Measurements from ENCODE around the gene ECE2. TPM values are rescaled to one million over a fixed set of nuclear protein-coding genes. Genes with fewer than 3 reads are reported as not detected.
"Not testable (repeated sequence)": the region's sequence is repeated elsewhere in the genome, so short reads cannot be mapped to it uniquely, and the experiment has no call there.

ECE2 gene
- total RNA-seq, 1 experiment from 2014 or later: not detected

DNA sequence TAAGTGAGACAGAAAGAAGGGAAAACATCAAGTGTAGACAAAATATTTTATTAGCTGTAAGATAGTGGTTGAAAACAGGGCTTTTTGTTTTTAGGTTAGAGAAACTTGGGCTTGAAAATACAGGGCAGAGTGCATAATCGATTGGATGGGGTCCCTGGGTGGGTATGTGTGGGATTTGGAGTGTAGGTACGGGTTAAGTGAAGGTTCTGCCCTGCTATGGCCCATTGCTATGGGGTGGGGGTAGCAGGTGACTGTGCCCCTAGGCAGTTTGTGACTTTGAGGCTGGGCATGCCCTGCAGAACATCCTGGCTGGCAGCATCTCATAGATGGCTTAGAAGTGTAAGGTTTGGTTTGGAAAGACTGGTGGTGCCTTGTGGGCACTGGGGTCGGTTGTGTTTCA lies 57.9 kb downstream of the ECE2 start:
- DNase-seq (ENCODE audit: extremely low read depth, low read depth): no peak

DNA sequence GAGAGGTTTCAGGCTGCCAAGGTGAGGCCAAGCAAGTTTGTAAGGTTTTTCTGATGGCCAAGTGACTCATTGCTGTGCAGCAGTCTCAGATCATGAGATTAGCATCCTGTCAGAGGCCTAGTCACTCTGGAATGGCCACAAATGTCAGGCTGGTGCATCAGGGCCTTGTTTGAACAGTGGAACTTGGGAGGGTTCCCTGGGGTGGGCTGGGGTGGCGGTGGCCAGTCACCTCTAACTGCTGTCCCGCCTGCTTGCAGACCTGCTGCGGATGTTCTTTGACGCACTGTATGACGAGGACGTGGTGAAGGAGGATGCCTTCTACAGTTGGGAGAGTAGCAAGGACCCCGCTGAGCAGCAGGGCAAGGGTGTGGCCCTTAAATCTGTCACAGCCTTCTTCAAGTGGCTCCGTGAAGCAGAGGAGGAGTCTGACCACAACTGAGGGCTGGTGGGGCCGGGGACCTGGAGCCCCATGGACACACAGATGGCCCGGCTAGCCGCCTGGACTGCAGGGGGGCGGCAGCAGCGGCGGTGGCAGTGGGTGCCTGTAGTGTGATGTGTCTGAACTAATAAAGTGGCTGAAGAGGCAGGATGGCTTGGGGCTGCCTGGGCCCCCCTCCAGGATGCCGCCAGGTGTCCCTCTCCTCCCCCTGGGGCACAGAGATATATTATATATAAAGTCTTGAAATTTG lies 58.8 kb downstream of the ECE2 start:
- no peak for DNase-seq (ENCODE audit: extremely low read depth, low read depth)

DNA sequence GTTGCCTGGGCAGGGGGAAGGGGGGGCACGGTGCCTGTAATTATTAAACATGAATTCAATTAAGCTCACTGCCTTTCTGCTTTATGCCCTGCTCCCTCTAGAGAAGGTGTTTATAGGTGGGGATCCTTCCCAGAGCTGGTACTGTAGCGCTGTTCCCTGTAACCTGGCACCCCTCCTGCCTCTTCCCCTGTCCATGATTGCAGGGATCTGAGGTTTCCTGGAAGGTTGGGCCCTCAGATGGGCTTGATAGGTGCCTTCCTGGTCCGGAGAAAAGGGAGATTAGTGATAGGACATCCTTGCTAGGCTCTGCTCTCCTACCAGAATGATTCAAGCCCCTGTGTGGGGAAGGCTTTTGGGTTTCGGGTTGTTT lies 59.5 kb downstream of the ECE2 start:
- no peak for DNase-seq (ENCODE audit: extremely low read depth, low read depth)

DNA sequence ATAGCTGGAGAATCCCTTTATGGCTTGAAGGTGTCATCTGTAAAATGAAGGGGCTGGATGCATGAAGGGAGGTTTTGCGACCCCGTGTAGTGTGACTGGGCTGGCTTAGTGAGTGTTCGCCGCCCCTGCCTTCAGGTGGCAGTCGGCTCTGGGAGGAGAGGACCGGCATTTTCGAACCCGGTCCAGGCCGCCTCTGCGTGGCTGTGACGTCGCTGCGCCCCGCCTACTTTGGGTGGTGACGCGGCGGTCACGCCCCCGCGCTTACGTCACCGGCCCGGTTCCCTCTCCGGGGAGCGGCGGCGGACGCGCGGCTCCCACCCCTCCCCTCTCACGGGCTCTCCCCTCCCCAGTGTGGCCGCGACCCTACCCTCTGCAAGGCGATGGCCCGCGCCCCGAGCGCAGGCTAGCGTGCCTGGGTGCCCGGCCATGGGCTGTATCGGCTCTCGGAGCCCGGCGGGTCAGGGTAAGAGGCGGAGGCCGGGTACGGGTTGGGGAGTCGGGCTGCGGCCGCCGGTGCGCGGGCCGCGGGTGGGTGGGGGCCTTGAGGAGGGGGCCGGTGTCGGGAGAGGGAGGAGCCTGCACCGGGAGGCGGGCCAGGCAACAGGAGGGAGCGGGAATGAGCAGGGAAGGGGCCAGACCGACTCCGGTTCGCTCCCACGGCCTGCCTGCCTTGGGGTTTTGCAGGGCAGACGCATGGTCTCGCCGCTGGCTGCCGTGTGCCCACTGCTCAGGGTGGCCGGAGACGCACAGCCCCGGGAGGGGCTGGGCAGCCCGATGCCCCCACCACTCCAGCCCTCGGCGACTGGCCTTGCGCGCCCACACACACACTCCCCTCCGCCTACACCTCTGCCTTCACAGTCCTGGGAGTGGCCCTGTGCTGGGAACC lies 60.1 kb downstream of the ECE2 start:
- DNase-seq (ENCODE audit: extremely low read depth, low read depth): peak; percentile 50

DNA sequence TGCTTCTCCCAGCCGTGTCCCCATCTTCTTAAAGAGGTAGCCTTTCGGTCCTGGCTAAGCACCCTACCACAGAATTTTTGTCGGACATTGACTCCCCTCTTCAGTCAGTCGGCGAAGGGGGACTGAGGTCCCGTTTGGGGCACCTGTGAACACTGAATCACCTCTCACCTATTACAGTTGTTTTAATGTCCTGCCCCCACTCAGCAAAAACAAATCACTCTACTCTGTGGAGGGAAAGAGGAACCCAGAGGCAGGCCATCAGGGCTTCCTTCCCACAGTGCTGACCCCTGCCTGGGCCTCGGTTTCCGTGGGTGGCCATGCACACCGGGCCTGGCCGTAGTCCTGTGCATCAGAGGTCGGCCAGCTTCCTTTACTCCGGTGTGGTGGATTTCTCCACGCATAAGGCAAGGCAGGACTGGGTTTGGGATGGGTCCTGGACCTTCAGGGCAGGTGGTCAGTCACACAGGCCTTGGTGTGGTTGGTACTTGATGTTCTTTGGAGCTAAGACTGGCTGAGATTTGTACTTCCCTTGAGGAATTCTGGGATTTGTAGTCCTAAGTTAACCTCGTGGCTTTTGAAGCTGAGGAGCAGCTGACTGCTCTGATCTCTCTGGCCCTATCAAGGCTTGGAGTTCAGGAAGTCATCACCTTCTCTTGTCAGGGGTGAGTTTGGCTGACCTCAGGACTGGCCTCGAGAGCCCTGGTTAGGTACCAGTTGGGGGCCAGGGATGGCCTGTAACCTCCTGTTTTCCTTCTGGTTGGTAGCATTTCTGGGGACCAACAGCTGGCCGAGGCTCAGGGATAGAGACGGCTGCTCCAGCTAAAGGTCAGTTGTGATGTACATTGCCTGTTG lies 61.0 kb downstream of the ECE2 start:
- no peak for DNase-seq (ENCODE audit: extremely low read depth, low read depth)

DNA sequence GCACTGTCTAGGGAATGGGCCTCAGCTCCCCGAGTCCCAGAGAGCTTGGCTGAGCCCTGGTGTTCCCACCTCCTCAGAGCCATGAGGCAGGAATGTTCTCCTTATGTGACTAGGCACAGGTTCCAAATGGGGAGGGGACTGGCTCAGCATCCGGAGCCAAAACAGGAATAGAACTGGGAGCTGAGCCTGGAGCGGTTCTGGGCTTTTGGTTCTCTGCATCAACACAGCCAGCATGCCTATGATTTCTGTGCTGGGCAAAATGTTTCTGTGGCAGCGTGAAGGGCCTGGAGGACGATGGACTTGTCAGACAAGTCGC lies 61.5 kb downstream of the ECE2 start, which contains the start of gene FAM131A:
FAM131A (plus strand) TSS at position 202 of the 316 bp plus-strand sequence; CDS start at position 233, 31 bp downstream.
- no peak for DNase-seq (ENCODE audit: extremely low read depth, low read depth)

DNA sequence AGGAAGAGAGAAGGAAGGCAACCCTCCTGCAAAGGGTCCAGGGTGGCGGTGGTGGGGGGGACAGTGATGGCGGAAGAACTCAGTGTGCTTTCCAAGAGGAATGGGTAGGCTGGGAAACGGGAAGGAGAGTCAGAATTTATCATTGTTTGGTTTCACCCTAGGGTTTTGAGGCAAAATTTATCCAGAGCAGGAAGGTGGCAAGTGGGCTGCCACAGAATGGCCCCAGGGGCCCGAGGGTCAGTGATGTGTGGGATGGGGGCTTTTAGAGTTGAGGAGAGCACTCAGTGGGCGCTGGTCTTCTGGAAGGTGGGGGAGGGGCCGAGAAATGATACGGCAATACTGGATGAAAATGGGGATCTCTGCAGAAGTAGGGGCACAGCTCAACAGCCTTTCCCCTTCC lies 62.2 kb downstream of the ECE2 start:
- DNase-seq (ENCODE audit: extremely low read depth, low read depth): no peak

DNA sequence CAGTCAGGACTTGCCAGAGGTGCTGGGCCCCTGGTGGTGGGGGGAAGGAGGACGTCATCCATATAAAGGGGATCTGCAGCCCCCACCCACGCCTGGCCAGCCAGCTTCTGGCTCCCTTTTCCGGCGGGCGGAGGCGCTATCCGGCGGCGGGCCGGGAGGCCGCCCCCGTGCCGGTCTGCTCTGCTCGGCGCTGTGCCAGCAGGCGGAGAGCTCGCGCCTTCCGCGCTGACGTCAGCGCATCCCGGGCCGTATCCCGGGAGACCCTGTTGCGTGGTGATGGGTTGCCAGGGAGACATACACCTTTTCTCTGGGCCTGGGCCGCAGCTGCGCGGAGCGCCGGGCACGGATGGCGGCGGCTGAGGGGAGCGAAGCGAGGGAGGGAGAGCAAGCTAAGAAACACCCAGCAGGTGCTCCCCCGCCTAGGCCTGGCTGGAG lies 62.7 kb downstream of the ECE2 start:
- DNase-seq (ENCODE audit: extremely low read depth, low read depth): no peak

DNA sequence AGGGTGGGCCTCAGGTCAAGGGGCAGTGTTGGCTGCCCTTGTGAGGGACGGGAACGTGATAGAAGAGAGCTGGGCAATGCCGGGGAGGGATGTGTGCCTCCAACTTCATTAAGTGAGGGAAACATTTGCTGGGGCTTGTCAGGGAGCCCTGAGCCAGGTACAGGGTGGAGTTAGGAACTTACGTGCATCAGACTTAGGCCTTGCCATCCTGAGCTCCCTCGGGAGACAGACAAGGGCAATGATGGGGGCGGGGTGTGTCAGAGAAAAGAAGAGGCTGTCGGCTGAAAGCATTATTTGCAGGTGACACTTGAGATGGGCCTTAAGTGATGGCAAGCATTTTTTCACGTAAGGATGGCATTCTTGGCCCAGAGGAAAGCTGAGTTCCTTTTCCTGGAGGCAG lies 63.2 kb downstream of the ECE2 start:
- no peak for DNase-seq (ENCODE audit: extremely low read depth, low read depth)

DNA sequence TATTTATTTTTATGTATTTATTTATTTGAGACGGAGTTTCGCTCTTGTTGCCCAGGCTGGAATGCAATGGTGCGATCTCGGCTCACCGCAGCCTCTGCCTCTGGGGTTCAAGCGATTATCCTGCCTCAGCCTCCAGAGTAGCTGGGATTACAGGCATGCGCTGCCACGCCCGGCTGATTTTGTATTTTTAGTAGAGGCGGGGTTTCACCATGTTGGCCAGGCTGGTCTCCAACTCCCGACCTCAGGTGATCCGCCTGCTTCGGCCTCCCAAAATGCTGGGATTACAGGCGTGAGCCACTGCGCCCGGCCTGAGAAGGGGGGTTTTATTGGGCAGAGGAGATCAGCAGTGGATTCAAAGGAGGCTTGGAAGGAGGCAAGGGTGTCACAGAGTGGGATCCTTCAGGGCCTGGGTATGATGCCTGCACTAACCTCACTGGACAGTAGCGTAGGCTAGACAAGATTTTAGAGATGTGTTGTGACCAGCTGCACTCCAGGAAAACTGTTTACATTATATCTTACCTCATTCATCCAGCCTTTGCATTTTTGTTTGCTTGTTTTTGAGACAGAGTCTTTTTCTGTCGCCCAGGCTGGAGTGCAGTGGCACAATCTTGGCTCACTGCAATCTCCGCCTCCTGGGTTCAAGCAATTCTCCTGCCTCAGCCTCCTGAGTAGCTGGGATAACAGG lies 63.8 kb downstream of the ECE2 start:
- DNase-seq (ENCODE audit: extremely low read depth, low read depth): not testable (repeated sequence)

DNA sequence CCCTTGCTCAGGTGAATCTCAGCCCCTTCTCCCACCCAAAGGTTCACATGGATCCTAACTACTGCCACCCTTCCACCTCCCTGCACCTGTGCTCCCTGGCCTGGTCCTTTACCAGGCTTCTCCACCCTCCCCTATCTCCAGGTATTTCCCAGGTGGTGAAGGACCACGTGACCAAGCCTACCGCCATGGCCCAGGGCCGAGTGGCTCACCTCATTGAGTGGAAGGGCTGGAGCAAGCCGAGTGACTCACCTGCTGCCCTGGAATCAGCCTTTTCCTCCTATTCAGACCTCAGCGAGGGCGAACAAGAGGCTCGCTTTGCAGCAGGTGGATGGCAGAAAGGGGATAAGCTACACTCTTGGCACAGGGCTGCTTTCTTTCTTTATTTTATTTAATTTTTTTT lies 66.1 kb downstream of the ECE2 start:
- DNase-seq (ENCODE audit: extremely low read depth, low read depth): no peak

Small RNA genes within 50 kb of the gene (small RNA-seq; reads per million reads assigned to genes)
- 0 reads per million in 2 experiments for gene MIR1224
- 46.2 to 420 reads per million in 2 experiments for gene SNORD66

Other genes with a start within 250 kb of the ECE2 start
- gene HTR3D, start 244.3 kb upstream of the ECE2 start, total RNA-seq (2014; rRNA removed; shearing (Covaris generic)): not detected in 2 replicates
- gene HTR3C, start 223.0 kb upstream of the ECE2 start, total RNA-seq (2014; rRNA removed; shearing (Covaris generic)): not detected in 2 replicates
- gene HTR3E, start 179.0 kb upstream of the ECE2 start, total RNA-seq (2014; rRNA removed; shearing (Covaris generic)): not detected in 2 replicates
- 32.0 and 33.3 TPM in 2 replicates for gene EIF2B5, start 140.7 kb upstream of the ECE2 start, total RNA-seq (2014; rRNA removed; shearing (Covaris generic))
- 16.1 and 19.4 TPM in 2 replicates for gene DVL3, start 120.6 kb upstream of the ECE2 start, total RNA-seq (2014; rRNA removed; shearing (Covaris generic))
- 110 and 117 TPM in 2 replicates for gene AP2M1, start 101.2 kb upstream of the ECE2 start, total RNA-seq (2014; rRNA removed; shearing (Covaris generic))
- 21.1 and 25.4 TPM in 2 replicates for gene ABCF3, start 89.8 kb upstream of the ECE2 start, total RNA-seq (2014; rRNA removed; shearing (Covaris generic))
- 0.35 TPM in 1 of 2 replicates, not detected in the other for gene VWA5B2, start 46.4 kb upstream of the ECE2 start, total RNA-seq (2014; rRNA removed; shearing (Covaris generic))
- 50.7 and 52.9 TPM in 2 replicates for gene ALG3, start 27.1 kb upstream of the ECE2 start, total RNA-seq (2014; rRNA removed; shearing (Covaris generic))
- 15.1 and 15.8 TPM in 2 replicates for gene EEF1AKMT4, start 26.4 kb upstream of the ECE2 start, total RNA-seq (2014; rRNA removed; shearing (Covaris generic))
- 0.23 TPM in 1 of 2 replicates, not detected in the other for gene CAMK2N2, start 14.5 kb upstream of the ECE2 start, total RNA-seq (2014; rRNA removed; shearing (Covaris generic))
- 140 and 164 TPM in 2 replicates for gene PSMD2, start 23.2 kb downstream of the ECE2 start, total RNA-seq (2014; rRNA removed; shearing (Covaris generic))
- gene EIF4G1, start 38.6 kb downstream of the ECE2 start, total RNA-seq (2014; rRNA removed; shearing (Covaris generic)): 160 and 178 TPM in 2 replicates
- 10.7 and 12.6 TPM in 2 replicates for gene FAM131A, start 61.6 kb downstream of the ECE2 start, total RNA-seq (2014; rRNA removed; shearing (Covaris generic))
- gene CLCN2, start 85.6 kb downstream of the ECE2 start, total RNA-seq (2014; rRNA removed; shearing (Covaris generic)): 4.9 and 6.2 TPM in 2 replicates
- 98.8 and 101 TPM in 2 replicates for gene POLR2H, start 85.7 kb downstream of the ECE2 start, total RNA-seq (2014; rRNA removed; shearing (Covaris generic))
- not detected in 2 replicates for gene THPO, start 102.2 kb downstream of the ECE2 start, total RNA-seq (2014; rRNA removed; shearing (Covaris generic))
- 0.07 TPM in 1 of 2 replicates, not detected in the other for gene CHRD, start 104.0 kb downstream of the ECE2 start, total RNA-seq (2014; rRNA removed; shearing (Covaris generic))

Data from NCI-H460 (cell line).